A549 (cell line): ENCODE data around the gene CTNND2.

Experiments used
- KDM1A ChIP-seq: fragments of 200-600 bp; sonication (generic); IDR thresholded peaks from 2 replicates; pipeline ENCODE4 v1.6.1; 2016; ENCODE audit warnings: low read depth, mild to moderate bottlenecking
- POLR2AphosphoS2 ChIP-seq: conservative IDR thresholded peaks from 2 replicates; pipeline ENCODE4 v1.6.1; 2012; ENCODE audit warnings: low read length, improper control_type of control experiment, inconsistent platforms

DNA sequence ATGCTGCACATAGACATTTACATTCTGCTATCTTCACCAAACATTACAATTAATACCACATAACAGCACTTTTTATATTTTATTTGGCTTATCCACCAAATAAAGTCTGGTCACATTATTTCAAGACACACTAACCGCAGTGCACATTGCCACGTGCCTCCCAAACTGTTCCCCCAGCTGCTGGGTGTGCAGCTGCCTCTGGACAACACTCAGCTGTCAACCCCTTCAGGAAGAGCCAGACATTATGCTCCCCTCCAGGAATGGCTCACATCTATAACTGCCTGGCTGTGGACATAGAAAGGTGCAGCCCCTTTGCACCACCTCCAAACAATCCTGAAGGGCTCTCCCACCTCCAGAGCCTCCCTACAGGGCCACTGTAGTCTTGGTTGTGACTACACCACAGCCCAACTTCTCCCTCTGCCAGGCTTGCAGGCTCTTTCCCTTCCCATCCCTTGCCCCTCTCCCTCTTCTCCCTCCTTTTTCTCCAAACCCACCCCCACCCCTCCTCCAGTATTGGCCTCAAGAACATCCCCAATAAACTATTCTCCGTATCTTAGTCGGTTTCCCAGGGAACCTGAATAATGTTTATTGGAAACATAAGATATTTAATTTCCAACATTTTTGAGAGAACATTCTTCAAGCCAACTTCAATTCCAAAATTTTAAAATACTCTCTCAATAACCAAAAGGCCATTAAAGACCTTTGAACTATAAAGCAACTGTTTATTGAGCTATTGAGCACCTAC, 372.3 kb downstream of the CTNND2 start:
- TF ChIP-seq POLR2AphosphoS2 = no peak
- TF ChIP-seq KDM1A = no peak
